HEK293 (cell line): ENCODE results near the gene ERBB4.

Source experiments
- CTCF ChIA-PET: fragments of 350-600 bp; formaldehyde crosslinking; extraction: SDS; loops from one replicate; lab custom pipeline; 2021; ENCODE audit warnings: antibody characterized with exemption; lab: Yijun Ruan, JAX
- POLR2A ChIA-PET: fragments of 300-600 bp; formaldehyde crosslinking; extraction: SDS; loops from one replicate; lab custom pipeline; 2020; ENCODE audit warnings: antibody characterized with exemption, inconsistent platforms; lab: Yijun Ruan, JAX
- H3K27ac ChIP-seq: fragments of 200-500 bp; sonication (Bioruptor generic); 2 replicates; pipeline ENCODE4 v1.5.1; 2014; ENCODE audit warnings: low read depth, low read length, control low read depth, inconsistent platforms; ENCODE audit errors: extremely low read depth
- H3K36me3 ChIP-seq, 2 experiments: fragments of 200-500 bp in 1 of 2; sonication (Bioruptor generic) in 1 of 2; 1 replicate in 1 of 2; 2 replicates in 1 of 2; pipeline ENCODE4 v1.5.1; 2014 to 2017; ENCODE audit warnings: inconsistent platforms in 2 of 2, low read length in 2 of 2; ENCODE audit not compliant: control insufficient read depth in 2 of 2, insufficient read depth in 1 of 2
- H3K4me1 ChIP-seq: fragments of 200-500 bp; sonication (Bioruptor generic); 2 replicates; pipeline ENCODE4 v1.5.1; 2014; ENCODE audit warnings: mild to moderate bottlenecking, low read length, inconsistent platforms; ENCODE audit not compliant: control insufficient read depth, insufficient read depth
- H3K4me3 ChIP-seq: 2 replicates; pipeline ENCODE4 v1.5.1; 2011; ENCODE audit warnings: low read depth, mild to moderate bottlenecking, control low read depth, low read length, moderate library complexity
- H3K9me3 ChIP-seq: fragments of 200-500 bp; sonication (Bioruptor generic); 2 replicates; pipeline ENCODE4 v1.5.1; 2014; ENCODE audit warnings: low read depth, low read length, inconsistent platforms; ENCODE audit not compliant: control insufficient read depth, insufficient read depth
- BCL11B ChIP-seq: fragments of 450-650 bp; formaldehyde crosslinking; IDR thresholded peaks from 2 replicates; pipeline ENCODE4 v1.5.1; 2016; ENCODE audit warnings: low read depth, missing biosample characterization, missing genetic modification characterization
- EGR2 ChIP-seq: fragments of 450-650 bp; formaldehyde crosslinking; IDR thresholded peaks from 2 replicates; pipeline ENCODE4 v1.5.1; 2016; ENCODE audit warnings: low read depth, missing biosample characterization, missing genetic modification characterization
- KLF10 ChIP-seq: fragments of 450-650 bp; IDR thresholded peaks from 2 replicates; pipeline ENCODE4 v1.5.1; 2018; ENCODE audit warnings: missing biosample characterization, mild to moderate bottlenecking, missing genetic modification characterization
- KLF7 ChIP-seq: fragments of 450-650 bp; formaldehyde crosslinking; IDR thresholded peaks from 2 replicates; pipeline ENCODE4 v1.5.1; 2016; ENCODE audit warnings: missing biosample characterization, missing genetic modification characterization, borderline replicate concordance
- KLF8 ChIP-seq: fragments of 450-650 bp; formaldehyde crosslinking; IDR thresholded peaks from 2 replicates; pipeline ENCODE4 v1.5.1; 2016; ENCODE audit warnings: missing biosample characterization, missing genetic modification characterization
- PRDM6 ChIP-seq: fragments of 450-650 bp; formaldehyde crosslinking; IDR thresholded peaks from 2 replicates; pipeline ENCODE4 v1.5.1; 2017; ENCODE audit warnings: missing biosample characterization, missing genetic modification characterization
- SCRT1 ChIP-seq: fragments of 450-650 bp; formaldehyde crosslinking; IDR thresholded peaks from 2 replicates; pipeline ENCODE4 v1.5.1; 2016; ENCODE audit warnings: missing biosample characterization, missing genetic modification characterization, borderline replicate concordance
- SP7 ChIP-seq: fragments of 450-650 bp; formaldehyde crosslinking; IDR thresholded peaks from 2 replicates; pipeline ENCODE4 v1.5.1; 2016; ENCODE audit warnings: missing biosample characterization, missing genetic modification characterization
- YY1 ChIP-seq: fragments of 450-650 bp; formaldehyde crosslinking; IDR thresholded peaks from 2 replicates; pipeline ENCODE4 v1.5.1; 2018; ENCODE audit warnings: missing biosample characterization, missing genetic modification characterization
- ZBTB1 ChIP-seq: fragments of 450-650 bp; formaldehyde crosslinking; IDR thresholded peaks from 2 replicates; pipeline ENCODE4 v1.5.1; 2016; ENCODE audit warnings: missing biosample characterization, missing genetic modification characterization
- ZBTB44 ChIP-seq: fragments of 450-650 bp; IDR thresholded peaks from 2 replicates; pipeline ENCODE4 v1.5.1; 2018; ENCODE audit warnings: missing biosample characterization, mild to moderate bottlenecking, missing genetic modification characterization
- ZBTB48 ChIP-seq: fragments of 450-650 bp; formaldehyde crosslinking; IDR thresholded peaks from 2 replicates; pipeline ENCODE4 v1.5.1; 2016; ENCODE audit warnings: missing biosample characterization, missing genetic modification characterization
- ZBTB7A ChIP-seq: fragments of 450-650 bp; formaldehyde crosslinking; IDR thresholded peaks from 2 replicates; pipeline ENCODE4 v1.5.1; 2016; ENCODE audit warnings: low read depth, missing biosample characterization, missing genetic modification characterization
- ZBTB8A ChIP-seq: fragments of 450-650 bp; formaldehyde crosslinking; IDR thresholded peaks from 2 replicates; pipeline ENCODE4 v1.5.1; 2016; ENCODE audit warnings: missing biosample characterization, missing genetic modification characterization
- ZNF10 ChIP-seq: fragments of 450-650 bp; formaldehyde crosslinking; IDR thresholded peaks from 2 replicates; pipeline ENCODE4 v1.5.1; 2017; ENCODE audit warnings: missing biosample characterization, missing genetic modification characterization
- ZNF112 ChIP-seq: fragments of 450-650 bp; formaldehyde crosslinking; IDR thresholded peaks from 2 replicates; pipeline ENCODE4 v1.5.0; 2017; ENCODE audit warnings: missing biosample characterization, missing genetic modification characterization
- ZNF23 ChIP-seq: fragments of 450-650 bp; formaldehyde crosslinking; IDR thresholded peaks from 2 replicates; pipeline ENCODE4 v1.5.1; 2016; ENCODE audit warnings: missing biosample characterization, missing genetic modification characterization, borderline replicate concordance
- ZNF302 ChIP-seq: fragments of 450-650 bp; formaldehyde crosslinking; IDR thresholded peaks from 2 replicates; pipeline ENCODE4 v1.5.1; 2016; ENCODE audit warnings: missing biosample characterization, missing genetic modification characterization, low read depth
- ZNF404 ChIP-seq: fragments of 450-650 bp; formaldehyde crosslinking; IDR thresholded peaks from 2 replicates; pipeline ENCODE4 v1.5.1; 2017; ENCODE audit warnings: missing biosample characterization, missing genetic modification characterization
- ZNF473 ChIP-seq: fragments of 450-650 bp; formaldehyde crosslinking; IDR thresholded peaks from 2 replicates; pipeline ENCODE4 v1.5.1; 2017; ENCODE audit warnings: missing biosample characterization, missing genetic modification characterization
- ZNF513 ChIP-seq: fragments of 450-650 bp; IDR thresholded peaks from 2 replicates; pipeline ENCODE4 v1.5.1; 2018; ENCODE audit warnings: missing biosample characterization, missing genetic modification characterization
- ZNF530 ChIP-seq: fragments of 450-650 bp; formaldehyde crosslinking; IDR thresholded peaks from 2 replicates; pipeline ENCODE4 v1.5.1; 2016; ENCODE audit warnings: low read depth, missing biosample characterization, missing genetic modification characterization
- ZNF585B ChIP-seq: fragments of 450-650 bp; formaldehyde crosslinking; IDR thresholded peaks from 2 replicates; pipeline ENCODE4 v1.5.1; 2016; ENCODE audit warnings: missing biosample characterization, missing genetic modification characterization
- ZNF658 ChIP-seq: fragments of 450-650 bp; formaldehyde crosslinking; IDR thresholded peaks from 2 replicates; pipeline ENCODE4; 2016; ENCODE audit warnings: missing biosample characterization, missing genetic modification characterization
- ZNF677 ChIP-seq: fragments of 450-650 bp; IDR thresholded peaks from 2 replicates; pipeline ENCODE4 v1.5.0; 2018; ENCODE audit warnings: missing biosample characterization, mild to moderate bottlenecking, missing genetic modification characterization, moderate library complexity
- ZNF692 ChIP-seq: fragments of 450-650 bp; formaldehyde crosslinking; IDR thresholded peaks from 2 replicates; pipeline ENCODE4 v1.5.1; 2016; ENCODE audit warnings: missing biosample characterization, missing genetic modification characterization
- ZNF747 ChIP-seq: fragments of 450-650 bp; formaldehyde crosslinking; IDR thresholded peaks from 2 replicates; pipeline ENCODE4 v1.5.1; 2016; ENCODE audit warnings: missing biosample characterization, missing genetic modification characterization
- ZNF785 ChIP-seq: fragments of 450-650 bp; formaldehyde crosslinking; IDR thresholded peaks from 2 replicates; pipeline ENCODE4 v1.5.1; 2016; ENCODE audit warnings: missing biosample characterization, missing genetic modification characterization
- ZSCAN30 ChIP-seq: fragments of 450-650 bp; IDR thresholded peaks from 2 replicates; pipeline ENCODE4 v1.5.1; 2018; ENCODE audit warnings: missing biosample characterization, mild to moderate bottlenecking, missing genetic modification characterization, moderate library complexity

Gene ERBB4

GRCh38 chr2:211846036-211846400 is 692.6 kb downstream of the ERBB4 start (continued):
- TF ChIP-seq PRDM6 (no peak), ZNF692 (tag by site-specific recombination) (no peak), BCL11B (no peak)

GRCh38 chr2:211845338-211846035 is 693.1 kb downstream of the ERBB4 start:
- Histone ChIP-seq H3K4me3 (no peak overlapping the region), H3K27ac (no peak overlapping the region), H3K4me1 (no peaks in the 10 kb centered on the region), H3K9me3 (no peaks in the 10 kb centered on the region), H3K36me3 (no peaks in the 10 kb centered on the region)
- ChIA-PET CTCF (no interaction called here), POLR2A (no interaction called here)
- no peak for TF ChIP-seq ZNF10 (tag by site-specific recombination)
- no peak for TF ChIP-seq EGR2
- no peak for TF ChIP-seq SP7
- no peak for TF ChIP-seq ZNF585B
- TF ChIP-seq ZSCAN30 (tag by site-specific recombination): no peak
- no peak for TF ChIP-seq ZNF747 (tag by site-specific recombination)
- no peak for TF ChIP-seq ZBTB8A (tag by site-specific recombination)
- TF ChIP-seq ZNF23 (tag by site-specific recombination): no peak
- TF ChIP-seq KLF7 (tag by site-specific recombination): no peak
- no peak for TF ChIP-seq ZBTB1
- TF ChIP-seq ZBTB48 (tag by site-specific recombination): no peak
- no peak for TF ChIP-seq ZNF785 (tag by site-specific recombination)
- TF ChIP-seq KLF8: no peak
- no peak for TF ChIP-seq ZNF658 (tag by site-specific recombination)
- no peak for TF ChIP-seq ZNF112 (tag by site-specific recombination)
- no peak for TF ChIP-seq SCRT1

GRCh38 chr2:211837706-211838105 is 700.9 kb downstream of the ERBB4 start:
- ChIA-PET CTCF (interaction anchor here (0.9 kb wide), 1 partner anchor 92 kb away, joined by 3 read pairs; no protein-coding TSS in a partner anchor), POLR2A (no interaction called here)
- H3K36me3 ChIP-seq: no peaks in the 10 kb centered on the region
- H3K9me3 ChIP-seq: no peaks in the 10 kb centered on the region
- H3K4me3 ChIP-seq: no peak overlapping the region
- H3K27ac ChIP-seq: no peak overlapping the region
- H3K4me1 ChIP-seq: no peaks in the 10 kb centered on the region; the same call in 1 of the 2 replicates
- TF ChIP-seq ZNF302 (tag by site-specific recombination) (no peak), ZNF473 (tag by site-specific recombination) (no peak), ZNF513 (no peak), ZBTB44 (tag by site-specific recombination) (no peak), YY1 (tag by site-specific recombination) (no peak), KLF10 (no peak), ZNF404 (no peak), ZSCAN30 (tag by site-specific recombination) (no peak), ZBTB7A (no peak), ZNF530 (tag by site-specific recombination) (no peak), ZNF677 (no peak)
